Kasumi-1 (cell line): ENCODE data around the gene BBS5.

Source experiments
- DNase-seq, 2 experiments: peaks; one replicate each; lab custom pipeline; 2025; lab: John Stamatoyannopoulos, UW

BBS5 gene

DNA sequence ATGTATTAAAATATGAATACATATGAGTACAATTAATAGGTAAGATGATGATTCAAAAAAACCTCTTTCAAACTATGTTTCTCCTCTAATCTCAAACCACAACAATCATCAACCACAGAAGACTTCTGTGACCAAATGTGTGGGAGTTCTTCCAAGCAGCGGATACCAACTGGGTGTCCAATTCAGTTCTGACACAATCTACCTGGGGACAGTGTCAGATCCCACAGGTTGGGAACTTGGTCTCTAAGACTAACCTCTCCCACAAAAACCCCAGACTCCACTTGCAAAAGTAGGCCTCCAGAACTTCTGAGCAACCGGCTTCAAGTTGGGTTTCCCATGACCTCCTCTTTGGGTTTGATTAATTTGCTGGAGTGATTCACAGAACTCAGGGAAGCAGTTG is 67.5 kb downstream of the BBS5 start:
- DNase-seq: no peak
